ENCODE data around the gene NTN5.
"Not testable (repeated sequence)": the region's sequence is repeated elsewhere in the genome, so short reads cannot be mapped to it uniquely, and the experiment has no call there.

DNA sequence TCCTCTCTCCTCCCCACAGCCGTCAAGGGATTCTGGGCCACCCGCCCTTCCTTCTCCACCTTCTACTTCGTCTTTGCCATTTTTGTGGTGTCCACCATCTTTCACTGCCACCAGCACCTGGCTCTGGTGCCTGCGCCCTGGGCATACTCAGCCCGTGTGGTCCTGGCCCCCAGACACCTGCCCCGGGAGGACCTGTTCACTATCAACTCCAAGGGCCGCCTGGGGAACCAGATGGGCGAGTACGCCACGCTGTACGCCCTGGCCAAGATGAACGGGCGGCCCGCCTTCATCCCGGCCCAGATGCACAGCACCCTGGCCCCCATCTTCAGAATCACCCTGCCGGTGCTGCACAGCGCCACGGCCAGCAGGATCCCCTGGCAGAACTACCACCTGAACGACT lies 7.2 kb upstream of the NTN5 start:
- not testable (repeated sequence) for TF ChIP-seq CTCF (conservative IDR thresholded peaks at IDR 0.05); EZH2 (IDR thresholded peaks at IDR 0.05; ENCODE audit: low read depth)
